IMR-90 (cell line): ENCODE results near the gene LIPG. TPM values are rescaled to one million over a fixed set of nuclear protein-coding genes. Genes with fewer than 3 reads are reported as not detected.

ENCODE experiments used
- ATAC-seq: fragments of 200-7000 bp; cut with Tn5 transposase; 2 replicates; pipeline ENCODE4 v1.9.1; 2020; ENCODE audit warnings: low read depth, mild to moderate bottlenecking, moderate library complexity
- BruUV-seq: library from RNA; stranded (reverse); fragments of 400-500 nt; replicated peaks from 2 replicates; lab custom pipeline; 2021; lab: Mats Ljungman, UMichigan
- CTCF ChIA-PET: fragments of 300-600 bp; formaldehyde crosslinking; extraction: SDS; loops from one replicate; lab custom pipeline; 2021; ENCODE audit warnings: antibody characterized with exemption; lab: Yijun Ruan, JAX
- POLR2A ChIA-PET: fragments of 300-600 bp; sonication (Branson Sonifier 250); formaldehyde crosslinking; loops from one replicate; lab custom pipeline; 2022; ENCODE audit warnings: antibody characterized with exemption; ENCODE audit not compliant: unreplicated experiment; lab: Charles Lee
- DNase-seq: peaks from one replicate; pipeline ENCODE4 v3.0.0; 2013
- H2AFZ ChIP-seq: replicated peaks from 2 replicates; pipeline ENCODE3; 2013; ENCODE audit warnings: low read length, mild to moderate bottlenecking; ENCODE audit not compliant: poor library complexity
- H2AK5ac ChIP-seq: 2 replicates; pipeline ENCODE4 v1.6.1; 2013; ENCODE audit warnings: low read depth, low read length, inconsistent platforms
- H2AK9ac ChIP-seq: replicated peaks from 2 replicates; pipeline ENCODE3; 2013; ENCODE audit warnings: mild to moderate bottlenecking, low read depth, low read length, moderate library complexity; ENCODE audit not compliant: poor library complexity
- H2BK120ac ChIP-seq: 2 replicates; pipeline ENCODE4 v1.6.1; 2013; ENCODE audit warnings: low read depth, low read length, inconsistent platforms
- H2BK15ac ChIP-seq: 3 replicates; pipeline ENCODE4 v1.6.1; 2013; ENCODE audit warnings: low read depth, low read length, inconsistent platforms
- H2BK20ac ChIP-seq: 2 replicates; pipeline ENCODE4 v1.6.1; 2013; ENCODE audit warnings: low read depth, mild to moderate bottlenecking, inconsistent platforms, low read length, moderate library complexity
- H2BK5ac ChIP-seq: 2 replicates; pipeline ENCODE4 v1.6.1; 2013; ENCODE audit warnings: mild to moderate bottlenecking, low read depth, low read length, inconsistent platforms; ENCODE audit not compliant: poor library complexity, severe bottlenecking
- H3K14ac ChIP-seq: replicated peaks from 2 replicates; pipeline ENCODE4 v1.6.1; 2013; ENCODE audit warnings: low read depth, low read length, inconsistent platforms
- H3K18ac ChIP-seq: 2 replicates; pipeline ENCODE4 v1.6.1; 2013; ENCODE audit warnings: low read depth, low read length, control low read depth
- H3K23ac ChIP-seq: 2 replicates; pipeline ENCODE4 v1.6.1; 2013; ENCODE audit warnings: low read depth, low read length, inconsistent platforms
- H3K27ac ChIP-seq: 2 replicates; pipeline ENCODE4 v1.5.1; 2013; ENCODE audit warnings: mild to moderate bottlenecking, control low read depth, low read length; ENCODE audit not compliant: insufficient read depth
- H3K27me3 ChIP-seq: 2 replicates; pipeline ENCODE4 v1.6.1; 2013; ENCODE audit warnings: low read length; ENCODE audit not compliant: control insufficient read depth, insufficient read depth
- H3K36me3 ChIP-seq: 2 replicates; pipeline ENCODE4 v1.6.1; 2013; ENCODE audit warnings: low read length, mixed read lengths; ENCODE audit not compliant: control insufficient read depth, insufficient read depth
- H3K4ac ChIP-seq: 2 replicates; pipeline ENCODE4 v1.6.1; 2013; ENCODE audit warnings: low read depth, low read length, inconsistent platforms
- H3K4me1 ChIP-seq: 2 replicates; pipeline ENCODE4 v1.6.1; 2013; ENCODE audit warnings: low read length, mixed read lengths; ENCODE audit not compliant: control insufficient read depth, insufficient read depth
- H3K4me2 ChIP-seq: 2 replicates; pipeline ENCODE4 v1.6.1; 2013; ENCODE audit warnings: low read depth, mild to moderate bottlenecking, control low read depth, low read length, moderate library complexity
- H3K4me3 ChIP-seq: 2 replicates; pipeline ENCODE4 v1.5.1; 2013; ENCODE audit warnings: low read depth, mild to moderate bottlenecking, control low read depth, low read length, moderate library complexity; ENCODE audit not compliant: insufficient read depth
- H3K56ac ChIP-seq: 2 replicates; pipeline ENCODE4 v1.6.1; 2013; ENCODE audit warnings: low read length, inconsistent platforms; ENCODE audit not compliant: insufficient read depth; ENCODE audit errors: extremely low read depth
- H3K79me1 ChIP-seq, 2 experiments: 2 replicates each; pipeline ENCODE4 v1.6.1; 2013; ENCODE audit warnings: low read length in 2 of 2, inconsistent platforms in 1 of 2, low read depth in 1 of 2
- H3K9ac ChIP-seq: 2 replicates; pipeline ENCODE4 v1.6.1; 2013; ENCODE audit warnings: low read depth, low read length, control low read depth
- H3K9me1 ChIP-seq: 2 replicates; pipeline ENCODE4 v1.6.1; 2013; ENCODE audit warnings: low read length, inconsistent platforms; ENCODE audit not compliant: insufficient read depth
- H3K9me3 ChIP-seq: 2 replicates; pipeline ENCODE4 v1.6.1; 2013; ENCODE audit warnings: low read length; ENCODE audit not compliant: control insufficient read depth, insufficient read depth
- H4K20me1 ChIP-seq: 2 replicates; pipeline ENCODE4 v1.6.1; 2013; ENCODE audit warnings: low read length, inconsistent platforms; ENCODE audit not compliant: insufficient read depth
- H4K5ac ChIP-seq: 2 replicates; pipeline ENCODE4 v1.6.1; 2013; ENCODE audit warnings: mild to moderate bottlenecking, low read depth, low read length, control low read depth
- H4K8ac ChIP-seq, 2 experiments: 2 replicates each; pipeline ENCODE4 v1.6.1; 2013; ENCODE audit warnings: low read depth in 2 of 2, low read length in 2 of 2, control low read depth in 1 of 2, inconsistent platforms in 1 of 2
- H4K91ac ChIP-seq: 2 replicates; pipeline ENCODE4 v1.6.1; 2013; ENCODE audit warnings: low read depth, low read length, inconsistent platforms; ENCODE audit not compliant: insufficient read depth
- BHLHE40 ChIP-seq: fragments of 150-350 bp; IDR thresholded peaks from 2 replicates; pipeline ENCODE4 v1.6.1; 2016; ENCODE audit warnings: mild to moderate bottlenecking, low read depth, low read length
- MAFK ChIP-seq: IDR thresholded peaks from 2 replicates; pipeline ENCODE4 v1.6.1; 2012; ENCODE audit warnings: low read depth, low read length, improper control_type of control experiment
- RCOR1 ChIP-seq: IDR thresholded peaks from 2 replicates; pipeline ENCODE4 v1.6.1; 2012; ENCODE audit warnings: mild to moderate bottlenecking, low read length, improper control_type of control experiment; ENCODE audit not compliant: insufficient replicate concordance
- RFX5 ChIP-seq: IDR thresholded peaks from 2 replicates; pipeline ENCODE4 v1.8.0; 2012; ENCODE audit warnings: low read depth, mild to moderate bottlenecking, low read length, moderate library complexity
- SMC3 ChIP-seq: fragments of 150-350 bp; IDR thresholded peaks from 2 replicates; pipeline ENCODE4 v1.6.1; 2016; ENCODE audit warnings: low read depth, mild to moderate bottlenecking, antibody characterized with exemption, low read length, moderate library complexity
- WGBS, 2 experiments: methylation state at CpG; one replicate each; pipeline versions ENCODE4 v1.1.5 to v1.1.7; 2013; ENCODE audit warnings: missing lambda C conversion rate in 2 of 2; ENCODE audit not compliant: insufficient read length in 1 of 2; ENCODE audit errors: extremely low coverage in 2 of 2; 5-methylcytosine and 5-hydroxymethylcytosine counted together
- dilution Hi-C: fragments of 300-500 bp; cut with HindIII; formaldehyde crosslinking; loops from one replicate; pipeline ENCODE4 v1.14.3; 2018; ENCODE audit warnings: low sequenced_read_pairs; ENCODE audit not compliant: unreplicated experiment
- in situ Hi-C: fragments of 300-500 bp; cut with MboI; formaldehyde crosslinking; loops from 3 replicates; pipeline ENCODE4 v1.14.3; 2019; ENCODE audit warnings: low sequenced_read_pairs, inconsistent platforms, mixed read lengths
- intact Hi-C: fragments of 100-400 bp; cut with micrococcal nuclease; formaldehyde crosslinking; loops from 2 replicates; pipeline ENCODE4 v1.10.0; 2022
- polyA plus RNA-seq, 3 experiments: library from polyadenylated mRNA; depleted of rRNA; stranded (reverse); fragments of >200 nt; gene quantifications; 2 replicates each; pipeline ENCODE4 v1.2.3, GENCODE V29; 2012; ENCODE audit warnings: low replicate concordance in 1 of 3
- total RNA-seq: library from RNA; depleted of rRNA; stranded (reverse); fragments of >200 nt; gene quantifications from 2 replicates; pipeline ENCODE4 v1.2.3, GENCODE V29; 2012

LIPG gene
- total and polyA plus RNA-seq, 2 of the 4 experiments (the other 2 are of a cell fraction) = under 0.01 to 0.14 TPM

DNA sequence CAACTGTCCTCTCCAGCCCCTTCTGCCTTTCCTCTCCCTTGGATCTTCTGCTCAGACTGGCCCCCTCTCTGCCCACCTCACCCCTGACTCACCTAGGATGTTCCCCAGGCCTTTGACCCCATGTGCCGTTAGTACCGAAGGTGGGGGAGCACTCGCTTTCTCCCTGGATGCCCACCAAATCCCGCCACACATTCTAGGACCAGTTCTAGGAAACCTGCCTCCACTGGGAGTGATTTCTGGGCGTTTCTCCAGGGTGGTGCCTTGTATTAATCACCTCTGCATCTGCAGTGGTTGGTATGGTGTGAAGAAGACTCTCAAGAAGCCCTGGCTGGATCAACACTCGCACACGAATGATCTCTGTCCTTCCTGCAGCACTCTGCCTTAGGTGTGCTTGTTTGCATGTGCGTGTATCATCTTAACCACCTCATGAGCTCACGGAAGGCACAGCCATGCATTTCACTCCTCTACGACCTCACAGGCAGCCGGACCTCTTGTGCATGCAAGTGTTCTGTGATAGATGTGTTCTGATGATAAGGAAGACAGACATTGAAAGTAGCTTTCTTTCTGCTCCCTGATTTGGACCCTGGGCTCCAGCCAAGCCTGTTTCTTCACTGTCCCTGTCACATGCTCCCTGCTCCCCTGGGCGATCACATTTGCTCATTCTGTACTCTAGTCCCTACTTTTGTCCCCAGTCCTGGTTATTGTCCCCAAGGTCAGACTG lies 69.4 kb downstream of the LIPG start:
- H3K56ac ChIP-seq = no peak overlapping the region
- H4K8ac ChIP-seq = no peak overlapping the region
- H2AFZ ChIP-seq = no peak overlapping the region
- H3K4ac ChIP-seq = no peak overlapping the region
- CTCF ChIA-PET = no interaction called here
- POLR2A ChIA-PET = no interaction called here
- H3K27me3 ChIP-seq = peaks cover 47% of the 10 kb centered on the region
- TF ChIP-seq MAFK (no peak), RFX5 (no peak), RCOR1 (no peak), SMC3 (no peak), BHLHE40 (no peak)
- in situ Hi-C loops = no loop called here
- H2BK120ac ChIP-seq = no peak overlapping the region
- DNase-seq (no peak), ATAC-seq (no peak)
- no peak overlapping the region for H2AK5ac ChIP-seq
- H3K18ac ChIP-seq = no peak overlapping the region
- 91% methylated on average over 4 of the region's 12 CpGs; no CpG with 5 or more reads in 1 of the 2 experiments for WGBS, 2 experiments
- no peak overlapping the region for H4K5ac ChIP-seq
- H3K9ac ChIP-seq = no peak overlapping the region
- BruUV-seq = no TSS peak
- no peaks in the 10 kb centered on the region for H3K79me1 ChIP-seq
- no peaks in the 10 kb centered on the region; the same call in 1 of the 2 replicates for H3K9me1 ChIP-seq
- H4K20me1 ChIP-seq = no peaks in the 10 kb centered on the region; the same call in 1 of the 2 replicates
- H3K14ac ChIP-seq = no peak overlapping the region
- H2BK20ac ChIP-seq = no peak overlapping the region
- no peak overlapping the region for H2AK9ac ChIP-seq
- H3K36me3 ChIP-seq = no peaks in the 10 kb centered on the region
- no peak overlapping the region for H4K91ac ChIP-seq
- no peak overlapping the region for H3K23ac ChIP-seq
- H2BK5ac ChIP-seq = no peak overlapping the region
- H3K4me3 ChIP-seq = no peak overlapping the region
- H2BK15ac ChIP-seq = no peak overlapping the region
- dilution Hi-C loops = no loop called here
- no peaks in the 10 kb centered on the region for H3K4me1 ChIP-seq
- no peak overlapping the region for H3K27ac ChIP-seq
- intact Hi-C loops = no loop called here
- H3K9me3 ChIP-seq = no peaks in the 10 kb centered on the region
- H3K4me2 ChIP-seq = no peak overlapping the region
